AML-193 (cell line): ENCODE measurements around the gene ULBP3.
"Not testable (repeated sequence)": the region's sequence is repeated elsewhere in the genome, so short reads cannot be mapped to it uniquely, and the experiment has no call there.

Experiments used
- DNase-seq, 2 experiments: peaks; one replicate each; lab custom pipeline; 2025; lab: John Stamatoyannopoulos, UW

The ULBP3 gene

GRCh38 chr6:150043096-150043495 is 25.8 kb downstream of the ULBP3 start:
- no peak for DNase-seq

- no peak for DNase-seq
Measured at GRCh38 chr6:150038202-150039062, 30.5 kb downstream of the ULBP3 start.

GRCh38 chr6:150037526-150038201 is 31.3 kb downstream of the ULBP3 start:
- DNase-seq = no peak

GRCh38 chr6:150036081-150036480 is 32.8 kb downstream of the ULBP3 start:
- no peak for DNase-seq

GRCh38 chr6:150033207-150033771 is 35.6 kb downstream of the ULBP3 start:
- no peak for DNase-seq

GRCh38 chr6:150032598-150032997 is 36.3 kb downstream of the ULBP3 start:
- no peak for DNase-seq

GRCh38 chr6:150030611-150031010 is 38.3 kb downstream of the ULBP3 start:
- no peak for DNase-seq

GRCh38 chr6:150029749-150030148 is 39.2 kb downstream of the ULBP3 start:
- no peak for DNase-seq

- DNase-seq = no peak
Measured at GRCh38 chr6:150029276-150029675, 39.6 kb downstream of the ULBP3 start.

- DNase-seq = no peak
Measured at GRCh38 chr6:150028799-150029198, 40.1 kb downstream of the ULBP3 start.

- no peak for DNase-seq
Measured at GRCh38 chr6:150027806-150028565, 40.9 kb downstream of the ULBP3 start.

GRCh38 chr6:150026976-150027805 is 41.7 kb downstream of the ULBP3 start:
- DNase-seq = no peak

GRCh38 chr6:150025201-150025917 is 43.6 kb downstream of the ULBP3 start, which contains the start of gene RAET1L:
TSS of gene RAET1L (minus strand) at chr6:150025532. CDS start at chr6:150025471, 61 bp downstream.
- DNase-seq = no peak

- no peak for DNase-seq
Measured at GRCh38 chr6:150024646-150025155, 44.2 kb downstream of the ULBP3 start.

GRCh38 chr6:150024021-150024420 is 44.9 kb downstream of the ULBP3 start:
- DNase-seq = not testable (repeated sequence)

GRCh38 chr6:150021870-150022269 is 47.1 kb downstream of the ULBP3 start:
- not testable (repeated sequence) for DNase-seq

- no peak for DNase-seq
Measured at GRCh38 chr6:150018846-150019580, 49.9 kb downstream of the ULBP3 start.

GRCh38 chr6:150017186-150017521 is 51.8 kb downstream of the ULBP3 start:
- DNase-seq = not testable (repeated sequence)

GRCh38 chr6:150016324-150017185 is 52.4 kb downstream of the ULBP3 start:
- peak; percentile 61 to 62 for DNase-seq
